ENCODE measurements around the gene RAX.
"Not testable (repeated sequence)": the region's sequence is repeated elsewhere in the genome, so short reads cannot be mapped to it uniquely, and the experiment has no call there.

The RAX gene

DNA sequence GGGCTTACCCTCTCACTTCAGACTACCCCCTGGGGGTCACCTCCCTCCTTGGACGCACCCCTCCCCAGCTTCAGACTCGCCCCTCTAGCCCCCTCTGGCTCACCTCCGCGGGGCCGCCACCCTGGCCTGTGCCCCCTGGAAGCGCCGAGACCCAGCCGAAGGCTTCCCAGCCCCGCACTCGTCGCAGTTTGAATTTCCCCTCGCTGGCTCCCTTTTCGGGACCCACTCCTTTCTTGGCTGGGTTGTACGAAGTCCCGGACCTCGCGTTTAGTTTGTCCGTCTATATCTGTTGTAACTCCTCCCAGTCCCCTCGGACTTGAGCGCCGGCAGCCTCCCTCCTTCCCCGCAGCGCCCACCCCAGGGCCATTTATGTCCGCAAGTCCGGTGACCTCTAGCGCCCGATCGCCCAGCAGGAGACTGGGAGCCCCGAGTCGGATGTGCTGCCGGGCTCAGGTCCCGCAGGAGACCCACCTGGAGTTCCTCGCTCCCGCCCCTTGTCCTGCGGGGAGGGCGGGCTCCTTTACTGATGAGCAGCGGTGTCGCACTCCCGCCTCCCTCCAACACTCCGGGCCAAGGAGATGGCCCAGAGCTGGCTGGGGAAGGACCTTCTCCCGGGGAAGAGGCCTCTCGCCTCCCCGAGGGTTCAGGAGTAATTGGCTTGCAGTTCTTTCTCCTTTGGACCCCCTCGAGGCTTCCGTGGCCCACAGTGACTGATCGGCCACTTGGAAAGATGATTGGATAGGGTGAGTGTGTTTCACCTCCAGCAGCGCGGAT is 692 bp upstream of the RAX start:
- no peak for DNase-seq (ENCODE audit: low read depth in 2 of 2)

GRCh38 chr18:59272221-59272888 is 899 bp downstream of the RAX start:
- no peak for DNase-seq (ENCODE audit: low read depth in 2 of 2)

DNA sequence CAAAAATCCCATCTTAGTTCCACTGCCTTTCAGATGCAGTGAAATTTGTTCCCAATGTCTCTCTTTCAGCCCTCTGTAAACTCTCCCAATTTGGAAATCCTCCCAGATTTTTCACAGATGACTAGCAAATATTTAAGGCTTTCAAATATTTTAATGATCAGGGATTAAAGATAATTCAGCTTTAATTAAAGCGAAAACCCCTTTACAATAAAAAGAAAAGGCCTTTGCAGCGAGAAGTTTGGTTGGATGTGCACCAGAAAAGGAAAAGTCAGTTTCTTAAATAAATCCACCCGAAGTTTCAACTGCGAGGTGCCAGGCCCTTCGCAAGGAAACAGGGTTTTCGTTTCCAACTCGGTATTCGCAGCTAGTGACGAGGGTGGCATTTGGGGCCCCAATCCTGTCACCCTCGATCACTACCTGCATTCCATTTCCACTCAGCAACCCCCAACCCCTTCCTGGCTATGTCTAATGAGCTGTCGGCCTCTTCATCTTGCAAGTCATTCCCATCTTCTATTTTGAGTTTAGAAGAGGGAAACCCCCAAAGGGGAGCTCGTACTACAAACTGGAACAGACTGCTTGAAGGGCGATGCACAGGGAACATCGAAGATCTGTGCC is 1.5 kb downstream of the RAX start:
- DNase-seq (ENCODE audit: low read depth in 2 of 2) = no peak

DNA sequence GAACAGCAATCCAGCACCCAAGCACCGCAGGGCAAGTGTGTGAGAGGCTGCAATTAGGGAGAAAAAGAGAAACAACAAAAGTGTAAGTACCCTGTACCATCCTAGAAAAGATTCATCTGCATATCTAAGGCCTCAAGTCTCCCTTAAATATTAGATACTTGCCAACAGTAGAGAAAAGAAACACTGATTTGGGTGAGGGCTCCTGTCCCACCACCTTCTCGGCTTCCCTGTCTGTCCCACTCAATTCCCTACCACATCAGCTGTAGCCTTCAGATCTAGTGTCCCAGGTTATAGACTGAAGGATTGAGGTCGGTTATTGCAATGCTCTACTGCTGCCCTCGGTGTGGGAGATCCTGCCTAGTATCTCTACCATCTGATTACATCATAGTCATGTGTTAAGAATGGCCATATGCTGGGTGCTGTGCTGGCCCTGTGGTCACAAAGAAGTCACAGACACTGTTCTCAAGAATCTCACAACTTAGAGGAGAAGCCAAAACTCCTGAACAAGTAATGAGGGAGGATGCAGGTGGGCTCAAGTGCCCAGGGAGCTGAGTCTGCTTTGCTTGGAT is 2.5 kb downstream of the RAX start:
- DNase-seq (ENCODE audit: low read depth in 2 of 2) = no peak

- no peak for DNase-seq (ENCODE audit: low read depth in 2 of 2)
Measured at GRCh38 chr18:59269563-59270119, 3.6 kb downstream of the RAX start.

DNA sequence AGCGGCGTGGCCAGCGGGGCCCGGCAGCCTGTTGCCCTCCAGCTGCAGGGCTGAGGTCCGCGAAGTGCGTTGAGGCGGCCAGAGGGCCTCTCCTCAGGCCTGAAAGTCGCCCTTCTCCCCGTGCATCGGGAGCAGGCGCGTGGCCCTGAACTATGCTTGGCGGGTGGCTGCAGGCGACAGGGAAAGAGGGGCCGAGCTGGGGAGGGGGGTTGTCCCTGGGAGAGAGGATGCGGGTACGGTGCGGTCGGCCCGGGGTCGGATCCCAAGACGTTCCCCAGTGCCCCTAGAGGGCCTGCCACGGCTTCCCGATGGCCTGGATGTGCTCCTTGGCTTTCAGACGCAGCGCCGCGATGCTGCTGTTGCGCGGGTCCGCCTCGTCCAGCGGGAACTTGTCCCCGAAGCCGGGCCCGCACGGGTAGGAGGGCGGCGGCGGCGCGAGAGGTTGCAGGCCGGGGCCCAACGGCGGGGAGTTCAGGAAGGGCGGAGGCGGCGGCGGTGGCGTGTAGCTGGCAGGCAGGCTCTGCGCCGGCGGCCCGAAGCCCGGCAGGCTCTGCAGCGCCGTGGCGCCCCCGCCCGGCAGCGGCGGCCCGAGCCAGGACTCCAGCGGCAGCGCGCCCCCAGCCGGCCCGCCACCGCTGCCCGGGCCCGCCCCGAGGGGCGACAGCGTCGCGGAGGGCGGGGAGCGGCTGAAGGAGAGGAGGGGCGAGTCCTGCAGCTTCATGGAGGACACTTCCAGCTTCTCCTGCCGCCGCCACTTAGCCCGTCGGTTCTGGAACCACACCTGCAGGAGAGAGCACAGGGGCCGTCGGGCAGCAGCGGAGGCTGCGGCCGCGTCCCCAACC is 4.3 kb downstream of the RAX start:
- no peak for DNase-seq (ENCODE audit: low read depth in 2 of 2)

- no peak for DNase-seq (ENCODE audit: low read depth in 2 of 2)
Measured at GRCh38 chr18:59268127-59268720, 5.0 kb downstream of the RAX start.

- no peak for DNase-seq (ENCODE audit: low read depth in 2 of 2)
Measured at GRCh38 chr18:59267503-59268126, 5.6 kb downstream of the RAX start.

- DNase-seq (ENCODE audit: low read depth in 2 of 2) = no peak
Measured at GRCh38 chr18:59266886-59267502, 6.3 kb downstream of the RAX start.

DNA sequence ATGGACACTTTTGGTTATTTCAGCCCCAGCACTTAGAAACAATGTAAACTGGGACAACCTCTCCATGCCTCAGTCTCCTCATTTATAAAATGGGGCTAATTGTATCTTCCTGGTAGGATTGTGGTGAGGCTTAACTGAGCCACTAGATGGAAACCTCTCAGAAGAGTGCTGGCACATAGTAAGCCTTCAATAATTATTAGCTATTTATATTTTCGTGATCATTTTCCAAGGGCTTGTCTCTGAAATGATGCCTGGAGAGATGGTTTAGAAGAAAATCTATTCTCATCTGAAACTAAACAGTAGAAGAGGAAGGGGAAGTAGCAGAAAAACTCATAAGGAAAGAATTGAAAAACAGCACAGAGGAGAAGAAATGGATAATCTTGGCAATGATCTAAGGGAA is 6.8 kb downstream of the RAX start:
- no peak for DNase-seq (ENCODE audit: low read depth in 2 of 2)

GRCh38 chr18:59265974-59266369 is 7.3 kb downstream of the RAX start:
- DNase-seq (ENCODE audit: low read depth in 2 of 2) = no peak

- DNase-seq (ENCODE audit: low read depth in 2 of 2) = no peak
Measured at GRCh38 chr18:59265246-59265973, 7.8 kb downstream of the RAX start.

DNA sequence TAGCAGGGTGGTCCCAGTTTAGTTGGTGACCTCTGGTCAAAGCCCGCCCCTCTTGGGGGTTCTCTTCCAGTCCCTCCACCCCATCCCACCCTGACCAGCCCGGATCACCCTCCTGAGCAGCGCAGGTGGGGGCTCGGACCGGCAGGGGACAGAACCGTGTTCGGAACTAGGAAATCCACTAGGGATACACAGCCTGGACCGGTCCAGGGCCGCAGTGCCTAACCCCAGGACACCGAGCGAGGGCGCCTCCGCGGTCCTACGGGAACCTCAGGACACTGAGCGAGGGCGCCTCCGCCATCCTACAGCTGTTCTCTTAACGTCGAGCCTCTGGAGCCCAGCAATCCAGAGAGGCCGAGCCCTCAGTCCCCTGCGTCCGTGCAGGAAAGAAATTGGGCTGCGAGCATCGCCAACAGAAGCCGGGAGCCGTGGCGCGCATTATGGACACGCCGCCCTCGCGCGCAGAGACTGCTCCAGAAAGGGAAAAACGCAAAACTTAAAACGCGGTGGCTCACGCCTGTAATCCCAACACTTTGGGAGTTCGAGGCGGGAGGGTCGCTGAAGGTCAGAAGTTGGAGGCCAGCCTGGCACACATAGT is 8.5 kb downstream of the RAX start:
- no peak for DNase-seq (ENCODE audit: low read depth in 2 of 2)

- no peak for DNase-seq (ENCODE audit: low read depth in 2 of 2)
Measured at GRCh38 chr18:59264121-59264571, 9.1 kb downstream of the RAX start.

DNA sequence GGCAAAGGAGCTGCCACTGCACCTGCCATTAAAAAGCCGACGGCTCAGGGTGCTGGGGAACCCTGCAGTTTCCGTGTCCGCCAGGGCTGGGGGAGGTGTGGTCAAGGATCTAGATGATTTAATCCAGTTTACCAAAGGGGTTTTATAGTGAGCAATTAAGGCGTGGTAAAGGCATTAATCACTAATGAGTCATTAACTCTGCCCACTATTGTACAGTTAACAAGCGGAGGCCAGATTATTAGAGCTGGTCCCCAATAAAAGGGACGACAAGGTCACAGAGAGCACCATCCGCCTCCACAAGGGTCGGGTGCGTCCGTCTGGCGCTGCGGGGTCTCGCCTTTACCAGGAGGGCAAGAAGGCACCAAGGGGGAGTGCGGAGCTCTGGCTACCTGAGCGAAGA is 9.6 kb downstream of the RAX start:
- DNase-seq (ENCODE audit: low read depth in 2 of 2) = no peak

DNA sequence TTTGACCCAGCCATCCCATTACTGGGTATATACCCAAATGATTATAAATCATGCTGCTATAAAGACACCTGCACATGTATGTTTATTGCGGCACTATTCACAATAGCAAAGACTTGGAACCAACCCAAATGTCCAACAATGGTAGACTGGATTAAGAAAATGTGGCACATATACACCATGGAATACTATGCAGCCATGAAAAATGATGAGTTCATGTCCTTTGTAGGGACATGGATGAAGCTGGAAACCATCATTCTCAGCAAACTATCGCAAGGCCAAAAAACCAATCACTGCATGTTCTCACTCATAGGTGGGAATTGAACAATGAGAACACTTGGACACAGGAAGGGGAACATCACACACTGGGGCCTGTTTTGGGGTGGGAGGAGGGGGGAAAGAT is 11.0 kb downstream of the RAX start:
- DNase-seq (ENCODE audit: low read depth in 2 of 2) = not testable (repeated sequence)

DNA sequence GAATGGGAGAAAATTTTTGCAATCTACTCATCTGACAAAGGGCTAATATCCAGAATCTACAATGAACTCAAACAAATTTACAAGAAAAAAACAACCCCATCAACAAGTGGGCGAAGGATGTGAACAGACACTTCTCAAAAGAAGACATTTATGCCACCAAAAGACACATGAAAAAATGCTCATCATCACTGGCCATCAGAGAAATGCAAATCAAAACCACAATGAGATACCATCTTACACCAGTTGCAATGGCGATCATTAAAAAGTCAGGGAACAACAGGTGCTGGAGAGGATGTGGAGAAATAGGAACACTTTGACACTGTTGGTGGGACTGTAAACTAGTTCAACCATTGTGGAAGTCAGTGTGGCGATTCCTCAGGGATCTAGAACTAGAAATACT is 11.4 kb downstream of the RAX start:
- DNase-seq (ENCODE audit: low read depth in 2 of 2) = not testable (repeated sequence)

DNA sequence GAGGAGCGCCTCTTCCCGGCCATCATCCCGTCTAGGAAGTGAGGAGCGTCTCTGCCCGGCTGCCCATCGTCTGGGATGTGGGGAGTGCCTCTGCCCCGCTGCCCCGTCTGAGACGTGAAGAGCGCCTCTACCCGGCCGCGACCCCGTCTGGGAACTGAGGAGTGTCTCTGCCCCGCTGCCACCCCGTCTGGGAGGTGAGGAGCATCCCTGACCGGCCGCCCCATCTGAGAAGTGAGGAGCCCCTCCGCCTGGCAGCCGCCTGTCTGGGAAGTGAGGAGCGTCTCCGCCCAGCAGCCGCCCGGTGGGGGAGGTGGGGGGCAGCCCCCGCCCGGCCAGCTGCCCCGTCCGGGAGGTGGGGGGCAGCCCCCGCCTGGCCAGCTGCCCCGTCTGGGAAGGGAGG is 17.8 kb downstream of the RAX start:
- not testable (repeated sequence) for DNase-seq (ENCODE audit: low read depth in 2 of 2)

DNA sequence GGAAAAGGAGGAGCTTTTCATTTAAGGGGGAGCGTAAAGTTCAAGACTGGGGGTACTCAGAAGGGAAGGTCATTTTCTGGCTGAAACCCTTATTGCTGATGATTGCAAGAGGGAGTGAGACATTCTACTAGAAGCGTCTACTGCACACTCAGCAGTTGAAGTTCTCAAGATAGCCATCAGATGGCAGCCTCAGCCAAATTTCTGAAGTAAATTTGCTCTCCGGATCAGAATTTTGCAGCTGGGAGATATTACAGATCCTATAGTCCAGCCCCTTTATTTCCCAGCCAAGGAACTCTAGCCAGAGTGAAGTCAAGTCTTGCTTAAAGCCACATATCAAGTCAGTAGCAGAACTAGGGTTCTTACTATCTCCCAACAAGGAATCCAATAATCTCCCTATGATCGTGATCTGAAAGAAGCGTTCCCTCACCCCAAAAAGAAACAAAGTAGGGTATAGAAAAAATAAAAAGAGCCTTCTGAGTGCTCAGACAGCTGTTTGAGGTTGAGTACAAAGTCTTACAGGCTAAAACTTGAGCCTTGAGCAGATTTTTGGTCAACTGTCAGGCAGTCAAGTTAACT is 24.0 kb downstream of the RAX start:
- DNase-seq (ENCODE audit: low read depth in 2 of 2) = no peak
